ENCODE measurements around the gene KIF17. TPM values are rescaled to one million over a fixed set of nuclear protein-coding genes. Genes with fewer than 3 reads are reported as not detected.
A peak's percentile ranks its signal among the peaks of the same experiment; 100 is the strongest.

The KIF17 gene
- not detected for total RNA-seq

GRCh38 chr1:20717452-20718342 is at the start of gene KIF17:
Gene KIF17 (minus strand): TSS chr1:20718007. CDS start chr1:20717706, 301 bp downstream.
- Mint-ChIP-seq H3K4me1 (ENCODE audit: low read depth) (peaks cover 4% of the 10 kb centered on the region), H3K27ac (no peak within 1 kb of the TSS), H3K4me3 (peak within 1 kb of the TSS; percentile 72 to 75), H3K27me3 (ENCODE audit: low read depth) (peaks cover 37% of the 10 kb centered on the region), H3K36me3 (ENCODE audit: insufficient read depth in 2 of 2) (no peaks in the 10 kb centered on the region), H3K9me3 (no peaks in the 10 kb centered on the region)
- ATAC-seq (replicated peaks in 1 of 2) = peak; percentile 79 to 84
- DNase-seq = peak; percentile 71 to 77

GRCh38 chr1:20767271-20767670 is 49.5 kb upstream of the KIF17 start:
- H3K4me3 Mint-ChIP-seq = no peak overlapping the region
- ATAC-seq (replicated peaks in 1 of 2) (no peak), DNase-seq (no peak)
- no peaks in the 10 kb centered on the region for H3K4me1 Mint-ChIP-seq (ENCODE audit: low read depth)
- no peaks in the 10 kb centered on the region for H3K9me3 Mint-ChIP-seq
- peaks cover 6 to 45% of the 10 kb centered on the region in 2 donors for H3K36me3 Mint-ChIP-seq (ENCODE audit: insufficient read depth in 2 of 2)
- no peak overlapping the region for H3K27ac Mint-ChIP-seq
- H3K27me3 Mint-ChIP-seq (ENCODE audit: low read depth) = no peaks in the 10 kb centered on the region

- H3K36me3 Mint-ChIP-seq (ENCODE audit: insufficient read depth in 2 of 2) = peaks cover 9 to 49% of the 10 kb centered on the region in 2 donors
- ATAC-seq (replicated peaks in 1 of 2) (no peak), DNase-seq (no peak)
- no peak overlapping the region for H3K4me3 Mint-ChIP-seq
- H3K9me3 Mint-ChIP-seq = no peaks in the 10 kb centered on the region
- H3K4me1 Mint-ChIP-seq (ENCODE audit: low read depth) = no peaks in the 10 kb centered on the region
- H3K27ac Mint-ChIP-seq = no peak overlapping the region
- H3K27me3 Mint-ChIP-seq (ENCODE audit: low read depth) = no peaks in the 10 kb centered on the region
Measured at GRCh38 chr1:20763417-20763816, 45.6 kb upstream of the KIF17 start.

- no peak for ATAC-seq (replicated peaks in 1 of 2)
- H3K9me3 Mint-ChIP-seq = no peaks in the 10 kb centered on the region
- no peak overlapping the region for H3K4me3 Mint-ChIP-seq
- no peak overlapping the region for H3K27ac Mint-ChIP-seq
- H3K36me3 Mint-ChIP-seq (ENCODE audit: insufficient read depth in 2 of 2) = peaks cover 12 to 48% of the 10 kb centered on the region in 2 donors
- no peak for DNase-seq
- no peaks in the 10 kb centered on the region for H3K4me1 Mint-ChIP-seq (ENCODE audit: low read depth)
- no peaks in the 10 kb centered on the region for H3K27me3 Mint-ChIP-seq (ENCODE audit: low read depth)
Measured at GRCh38 chr1:20760322-20760721, 42.5 kb upstream of the KIF17 start.

GRCh38 chr1:20753589-20753988 is 35.8 kb upstream of the KIF17 start:
- H3K27ac Mint-ChIP-seq = peak overlapping the region; percentile 12
- H3K4me1 Mint-ChIP-seq (ENCODE audit: low read depth) = no peaks in the 10 kb centered on the region
- no peak overlapping the region for H3K4me3 Mint-ChIP-seq
- no peak for ATAC-seq (replicated peaks in 1 of 2)
- no peaks in the 10 kb centered on the region for H3K27me3 Mint-ChIP-seq (ENCODE audit: low read depth)
- DNase-seq = no peak
- H3K36me3 Mint-ChIP-seq (ENCODE audit: insufficient read depth in 2 of 2) = peaks cover 7 to 28% of the 10 kb centered on the region in 2 donors
- no peaks in the 10 kb centered on the region for H3K9me3 Mint-ChIP-seq

- Mint-ChIP-seq H3K27ac (no peak overlapping the region), H3K9me3 (no peaks in the 10 kb centered on the region), H3K27me3 (ENCODE audit: low read depth) (no peaks in the 10 kb centered on the region), H3K4me3 (no peak overlapping the region), H3K4me1 (ENCODE audit: low read depth) (no peaks in the 10 kb centered on the region), H3K36me3 (ENCODE audit: insufficient read depth in 2 of 2) (peaks cover 9 to 34% of the 10 kb centered on the region in 2 donors)
- DNase-seq (no peak), ATAC-seq (replicated peaks in 1 of 2) (no peak)
Measured at GRCh38 chr1:20751462-20751990, 33.7 kb upstream of the KIF17 start.

- no peaks in the 10 kb centered on the region for H3K9me3 Mint-ChIP-seq
- H3K36me3 Mint-ChIP-seq (ENCODE audit: insufficient read depth in 2 of 2) = peaks cover 11 to 28% of the 10 kb centered on the region in 2 donors
- no peaks in the 10 kb centered on the region for H3K27me3 Mint-ChIP-seq (ENCODE audit: low read depth)
- no peak overlapping the region for H3K27ac Mint-ChIP-seq
- H3K4me1 Mint-ChIP-seq (ENCODE audit: low read depth) = no peaks in the 10 kb centered on the region
- ATAC-seq (replicated peaks in 1 of 2) (no peak), DNase-seq (no peak)
- no peak overlapping the region for H3K4me3 Mint-ChIP-seq
Measured at GRCh38 chr1:20742671-20743070, 24.9 kb upstream of the KIF17 start.

GRCh38 chr1:20740781-20741180 is 23.0 kb upstream of the KIF17 start:
- H3K4me3 Mint-ChIP-seq = no peak overlapping the region
- H3K27me3 Mint-ChIP-seq (ENCODE audit: low read depth) = no peaks in the 10 kb centered on the region
- no peak overlapping the region for H3K27ac Mint-ChIP-seq
- H3K4me1 Mint-ChIP-seq (ENCODE audit: low read depth) = no peaks in the 10 kb centered on the region
- ATAC-seq (replicated peaks in 1 of 2) (no peak), DNase-seq (no peak)
- H3K9me3 Mint-ChIP-seq = no peaks in the 10 kb centered on the region
- peaks cover 9 to 26% of the 10 kb centered on the region in 2 donors for H3K36me3 Mint-ChIP-seq (ENCODE audit: insufficient read depth in 2 of 2)

- H3K9me3 Mint-ChIP-seq = no peaks in the 10 kb centered on the region
- H3K36me3 Mint-ChIP-seq (ENCODE audit: insufficient read depth in 2 of 2) = peaks cover 6 to 22% of the 10 kb centered on the region in 2 donors
- no peaks in the 10 kb centered on the region for H3K27me3 Mint-ChIP-seq (ENCODE audit: low read depth)
- DNase-seq (no peak), ATAC-seq (replicated peaks in 1 of 2) (no peak)
- no peak overlapping the region for H3K4me3 Mint-ChIP-seq
- H3K4me1 Mint-ChIP-seq (ENCODE audit: low read depth) = no peaks in the 10 kb centered on the region
- no peak overlapping the region for H3K27ac Mint-ChIP-seq
Measured at GRCh38 chr1:20739225-20739624, 21.4 kb upstream of the KIF17 start.

- H3K4me3 Mint-ChIP-seq = no peak overlapping the region
Measured at GRCh38 chr1:20735581-20736111, 17.8 kb upstream of the KIF17 start.

GRCh38 chr1:20733360-20733975 is 15.7 kb upstream of the KIF17 start:
- Mint-ChIP-seq H3K36me3 (ENCODE audit: insufficient read depth in 2 of 2) (peaks cover 5 to 6% of the 10 kb centered on the region in 2 donors), H3K4me3 (peak overlapping the region; percentile 93 to 94), H3K27ac (peak overlapping the region; percentile 45), H3K27me3 (ENCODE audit: low read depth) (peaks cover 22% of the 10 kb centered on the region), H3K9me3 (no peaks in the 10 kb centered on the region), H3K4me1 (ENCODE audit: low read depth) (peaks cover 25% of the 10 kb centered on the region)
- DNase-seq (no peak), ATAC-seq (replicated peaks in 1 of 2) (peak; percentile 37 to 49)

More at GRCh38 chr1:20735581-20736111, 17.8 kb upstream of the KIF17 start:
- no peak for DNase-seq
- peaks cover 5 to 6% of the 10 kb centered on the region in 2 donors for H3K36me3 Mint-ChIP-seq (ENCODE audit: insufficient read depth in 2 of 2)
- H3K9me3 Mint-ChIP-seq = no peaks in the 10 kb centered on the region
- H3K27me3 Mint-ChIP-seq (ENCODE audit: low read depth) = peaks cover under 1% of the 10 kb centered on the region
- no peak for ATAC-seq (replicated peaks in 1 of 2)
- no peak overlapping the region for H3K27ac Mint-ChIP-seq
- peaks cover 19% of the 10 kb centered on the region for H3K4me1 Mint-ChIP-seq (ENCODE audit: low read depth)

GRCh38 chr1:20732588-20733359 is 15.0 kb upstream of the KIF17 start, which contains the start of gene SH2D5:
Gene SH2D5 (minus strand): TSS chr1:20732703. CDS start chr1:20728044, 4,659 bp downstream.
- DNase-seq (peak; percentile 72 to 82), ATAC-seq (replicated peaks in 1 of 2) (peak; percentile 76 to 77)
- Mint-ChIP-seq H3K36me3 (ENCODE audit: insufficient read depth in 2 of 2) (peaks cover 1 to 2% of the 10 kb centered on the region in 2 donors), H3K27ac (peak within 1 kb of the TSS; percentile 83), H3K9me3 (no peaks in the 10 kb centered on the region), H3K27me3 (ENCODE audit: low read depth) (peaks cover 28% of the 10 kb centered on the region), H3K4me3 (peak within 1 kb of the TSS; percentile 93 to 94), H3K4me1 (ENCODE audit: low read depth) (peaks cover 25% of the 10 kb centered on the region)
